ENCODE results near the gene RANGRF.
A peak's percentile ranks its signal among the peaks of the same experiment; 100 is the strongest.

RANGRF gene

DNA sequence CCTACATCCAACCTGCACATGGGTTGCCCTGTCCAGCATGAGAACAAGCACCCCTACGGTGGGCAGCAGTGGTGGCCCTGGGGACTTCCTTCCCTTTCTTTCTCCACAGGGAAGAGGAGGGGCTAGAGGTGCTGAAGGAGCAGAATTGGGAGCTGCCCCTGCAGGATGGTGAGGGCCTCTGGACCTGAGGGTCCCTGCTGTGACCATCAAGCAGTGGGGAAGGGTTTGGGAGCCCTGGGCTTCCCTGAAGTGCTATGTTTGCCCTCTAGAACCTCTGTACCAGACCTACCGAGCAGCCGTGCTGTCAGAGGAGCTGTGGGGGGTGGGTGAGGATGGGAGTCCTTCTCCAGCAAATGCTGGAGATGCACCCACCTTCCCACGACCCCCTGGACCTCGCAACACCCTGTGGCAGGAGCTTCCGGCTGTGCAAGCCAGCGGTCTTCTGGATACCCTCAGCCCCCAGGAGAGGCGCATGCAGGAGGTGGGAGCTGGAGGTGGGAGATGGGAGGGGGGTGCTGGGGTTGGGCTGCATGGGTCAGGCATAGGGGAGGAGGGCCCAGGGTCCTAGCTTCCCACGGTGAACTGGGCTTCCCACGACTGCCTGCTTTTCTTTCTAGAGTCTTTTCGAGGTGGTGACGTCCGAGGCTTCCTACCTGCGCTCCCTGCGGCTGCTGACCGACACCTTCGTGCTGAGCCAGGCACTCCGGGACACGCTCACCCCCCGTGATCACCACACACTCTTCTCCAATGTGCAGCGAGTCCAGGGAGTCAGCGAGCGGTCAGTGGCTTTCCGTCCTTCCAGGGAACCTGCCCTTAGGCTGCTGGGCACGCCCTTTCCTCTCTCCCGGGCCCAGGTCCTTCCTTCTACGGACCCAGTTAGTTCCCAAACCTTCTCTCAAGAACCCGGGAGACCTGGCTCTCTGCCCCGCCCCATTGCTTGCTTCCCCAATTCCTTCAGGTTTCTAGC, 26.6 kb downstream of the RANGRF start:
- DNase-seq (ENCODE audit: low spot score), result no peak

DNA sequence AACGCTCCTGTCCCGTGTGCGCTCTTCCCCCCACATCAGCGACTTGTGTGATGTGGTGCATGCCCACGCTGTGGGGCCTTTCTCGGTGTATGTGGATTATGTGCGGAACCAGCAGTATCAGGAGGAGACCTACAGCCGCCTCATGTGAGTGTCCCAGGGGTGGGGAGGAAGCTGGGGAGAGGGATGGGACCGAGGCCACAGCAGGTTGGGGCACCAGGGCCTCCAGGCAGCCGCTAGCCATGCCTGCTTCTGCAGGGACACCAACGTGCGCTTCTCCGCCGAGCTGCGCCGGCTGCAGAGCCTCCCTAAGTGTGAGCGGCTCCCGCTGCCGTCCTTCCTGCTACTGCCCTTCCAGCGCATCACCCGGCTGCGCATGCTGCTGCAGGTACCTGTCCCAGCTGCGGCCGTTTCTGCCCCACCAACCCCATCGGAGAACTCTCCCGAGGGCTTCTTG, 27.3 kb downstream of the RANGRF start:
- no peak for DNase-seq (ENCODE audit: low spot score)

- DNase-seq (ENCODE audit: low spot score), result no peak
Measured at GRCh38 chr17:8318010-8318935, 29.8 kb downstream of the RANGRF start.

DNA sequence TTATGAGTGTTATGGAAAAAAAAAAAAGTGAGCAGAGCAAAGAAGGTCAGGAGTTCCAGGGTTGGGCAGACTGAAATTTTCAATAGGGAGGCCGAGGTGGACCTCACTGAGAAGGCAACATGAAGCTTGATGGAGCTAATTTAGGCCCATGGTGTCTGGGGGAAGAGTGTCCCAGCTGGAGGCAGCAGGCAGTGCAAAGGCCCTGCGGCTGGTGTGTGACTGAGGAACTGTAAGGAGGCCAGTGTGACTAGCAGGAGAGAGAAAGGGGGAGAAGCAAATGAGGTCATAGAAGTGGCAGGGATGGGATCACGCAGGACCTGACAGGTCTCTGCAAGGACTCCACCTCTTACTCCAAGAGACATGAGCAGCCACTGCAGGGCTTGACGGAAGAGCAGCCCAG, 31.8 kb downstream of the RANGRF start:
- DNase-seq (ENCODE audit: low spot score), result no peak

- no peak for DNase-seq (ENCODE audit: low spot score)
Measured at GRCh38 chr17:8320990-8321389, 32.5 kb downstream of the RANGRF start.

DNA sequence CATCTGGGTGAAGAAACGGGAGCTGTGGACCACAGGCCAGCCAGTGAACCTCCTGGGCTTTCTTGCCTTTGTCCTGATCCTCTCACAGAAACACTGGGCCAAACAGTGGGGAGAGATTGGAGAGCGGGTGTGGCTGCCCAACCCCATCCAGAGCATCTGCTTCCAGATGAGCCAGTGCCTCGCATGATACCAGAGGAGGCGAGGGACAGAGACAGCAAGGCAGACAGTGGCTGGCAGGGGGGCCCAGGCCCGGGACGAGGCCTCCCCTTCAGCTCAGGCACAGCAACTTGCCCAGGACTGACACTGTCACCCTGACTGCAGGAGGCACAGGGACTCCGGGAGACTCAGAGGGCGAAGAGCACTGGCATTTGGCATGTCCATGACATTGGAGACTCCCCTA, 33.6 kb downstream of the RANGRF start:
- DNase-seq (ENCODE audit: low spot score), result no peak

DNA sequence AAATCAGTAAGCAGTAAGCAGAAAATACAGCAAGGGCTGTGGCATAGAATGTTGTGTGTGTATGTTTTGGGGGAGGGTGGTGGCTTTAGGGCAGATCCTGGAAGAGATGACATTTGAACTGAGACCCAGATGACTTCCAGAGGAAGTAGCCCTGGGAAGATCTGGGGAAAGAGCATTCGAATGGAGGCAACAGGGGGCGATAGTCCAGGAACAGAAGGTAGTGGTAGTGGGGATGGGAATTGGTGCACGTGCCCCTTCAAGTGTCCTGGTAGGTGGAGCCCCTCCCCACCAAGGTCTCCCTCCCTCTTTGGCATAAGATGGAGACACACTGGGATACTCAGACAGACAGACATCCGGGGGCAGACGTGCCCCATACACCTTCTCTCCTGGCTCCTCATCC, 35.7 kb downstream of the RANGRF start:
- DNase-seq (ENCODE audit: low spot score), result no peak

GRCh38 chr17:8324923-8325322, 36.5 kb downstream of the RANGRF start:
- DNase-seq (ENCODE audit: low spot score), result no peak

DNA sequence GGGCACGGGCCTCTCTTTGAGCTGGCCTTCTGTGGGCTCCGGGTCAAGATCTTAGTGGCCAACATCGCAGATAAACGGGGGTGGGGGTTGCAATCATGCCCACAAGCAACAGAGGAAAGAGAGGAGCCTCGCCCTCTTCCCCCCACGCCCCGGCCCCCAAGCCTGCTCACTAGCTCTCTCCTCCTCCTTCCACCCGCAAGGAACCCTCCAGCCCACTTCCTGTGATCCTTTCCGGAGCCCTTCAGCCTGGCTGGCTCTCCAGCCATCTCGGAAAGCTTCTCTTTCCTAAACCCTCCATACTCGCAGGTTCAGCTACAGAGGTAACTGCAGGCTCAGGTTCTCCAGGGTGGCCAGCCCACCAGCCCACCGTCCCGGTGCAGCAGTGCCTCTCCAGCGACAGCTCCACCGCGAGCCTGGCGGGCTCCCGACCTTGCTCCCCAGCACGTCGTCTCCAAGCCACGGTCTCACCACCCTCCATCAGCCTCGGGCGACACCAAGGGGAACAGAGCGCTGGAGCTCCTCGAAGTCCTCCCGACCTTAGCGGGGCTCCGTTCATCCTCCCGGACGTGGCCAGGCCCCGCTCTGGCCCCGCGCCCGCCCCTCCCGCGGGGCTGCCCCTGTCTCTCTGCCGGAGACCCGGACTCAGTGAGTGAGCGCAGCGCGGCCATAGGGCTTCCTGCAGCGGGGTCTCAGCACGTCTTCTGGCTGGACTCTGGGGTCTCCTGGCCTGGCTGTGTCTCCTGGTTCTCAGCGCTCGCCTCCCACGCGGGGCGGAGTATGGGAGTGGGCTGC, 38.2 kb downstream of the RANGRF start:
- no peak for DNase-seq (ENCODE audit: low spot score)

DNA sequence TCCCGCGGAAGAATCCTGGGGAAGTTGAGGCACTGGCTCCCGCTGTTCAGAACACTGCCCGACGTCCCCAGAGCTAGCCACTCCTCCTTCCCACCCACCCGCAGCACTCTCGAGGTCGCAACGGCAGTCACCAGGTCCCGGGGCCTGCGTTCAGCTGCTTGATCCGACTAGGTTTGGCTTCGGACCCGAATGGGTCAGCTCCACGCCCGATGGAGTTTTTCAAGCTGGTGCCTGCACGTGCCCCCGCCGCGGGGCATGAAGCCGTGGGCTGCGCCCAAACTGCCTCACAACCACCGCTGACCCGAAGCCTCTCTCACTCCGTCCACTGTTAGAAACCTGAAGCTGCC, 38.8 kb downstream of the RANGRF start:
- no peak for DNase-seq (ENCODE audit: low spot score)

DNA sequence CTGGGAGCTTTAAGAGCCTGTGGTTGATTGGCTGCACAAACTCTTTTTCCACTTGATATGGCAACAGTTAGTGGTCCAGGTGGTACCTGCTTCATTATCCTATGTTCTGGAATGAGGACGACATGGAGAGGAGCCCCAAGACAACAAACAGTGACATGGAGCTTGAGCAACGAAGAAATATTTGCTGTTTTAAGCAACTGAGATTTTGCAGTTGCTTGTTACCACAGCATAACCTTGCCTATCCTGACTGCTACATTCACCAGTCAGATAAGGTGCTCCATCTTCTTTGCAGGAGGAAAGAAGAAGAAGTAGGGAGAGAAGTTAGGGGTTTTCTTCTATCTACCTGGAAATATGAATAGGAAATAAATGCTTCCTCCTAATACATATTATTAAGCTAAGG, 43.7 kb downstream of the RANGRF start:
- no peak for DNase-seq (ENCODE audit: low spot score)

- DNase-seq (ENCODE audit: low spot score), result peak; percentile 38
Measured at GRCh38 chr17:8332688-8333087, 44.2 kb downstream of the RANGRF start.

- DNase-seq (ENCODE audit: low spot score), result no peak
Measured at GRCh38 chr17:8333281-8333680, 44.8 kb downstream of the RANGRF start.

DNA sequence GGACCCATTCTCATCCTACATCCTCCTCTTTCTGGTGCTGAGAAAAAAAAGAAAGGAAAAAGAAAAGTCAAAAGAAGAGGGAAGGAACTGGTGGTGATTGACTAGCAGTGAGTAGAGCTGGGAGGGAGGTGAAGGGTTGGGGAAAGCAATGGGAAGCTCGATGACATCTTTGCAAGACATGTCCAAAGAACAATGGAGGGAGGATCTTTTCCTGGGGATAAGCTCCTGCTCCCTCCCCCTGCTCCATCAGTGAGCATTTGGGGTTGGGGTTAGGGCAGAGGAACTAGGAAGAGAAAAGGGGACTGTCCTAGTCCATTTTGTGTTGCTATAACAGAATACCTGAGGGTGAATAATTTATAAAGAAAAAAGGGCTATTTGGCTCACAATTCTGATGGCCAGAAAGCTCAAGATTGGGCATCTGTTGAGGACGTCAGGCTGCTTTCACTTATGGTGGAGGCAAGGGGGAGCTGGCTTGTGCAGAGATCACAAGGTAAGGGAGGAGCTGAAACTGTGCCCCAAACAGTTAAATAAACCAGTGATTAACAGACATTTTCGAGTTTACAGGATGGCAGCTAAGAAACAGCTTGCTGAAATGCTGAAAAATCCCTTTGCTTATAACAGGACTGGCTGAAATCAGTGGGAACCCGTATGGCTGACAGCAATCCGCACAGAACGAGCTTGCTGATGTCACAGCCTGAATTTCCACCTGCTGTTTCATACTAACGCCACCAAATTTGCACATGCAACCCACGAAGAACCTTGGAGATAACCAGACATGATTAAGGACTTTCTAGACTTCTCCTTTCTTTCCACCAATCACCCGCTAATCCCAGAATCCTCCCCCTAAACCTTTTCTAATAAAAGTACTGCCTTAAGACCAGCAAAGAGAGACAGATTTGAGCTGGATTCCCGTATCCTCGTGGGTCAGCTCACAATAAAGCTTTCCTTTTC, 49.6 kb downstream of the RANGRF start:
- no peak for DNase-seq (ENCODE audit: low spot score)

- no peak for DNase-seq (ENCODE audit: low spot score)
Measured at GRCh38 chr17:8338753-8339140, 50.3 kb downstream of the RANGRF start.

GRCh38 chr17:8339540-8339939, 51.1 kb downstream of the RANGRF start, which contains the start of gene ODF4:
TSS of gene ODF4 (plus strand) at chr17:8339840. CDS start at chr17:8340052, 212 bp downstream.
- no peak for DNase-seq (ENCODE audit: low spot score)

All from SW480 (cell line).